Hepatocyte (in vitro differentiated cells): ENCODE data around the gene SLC15A5.

Experiments
- EZH2 ChIP-seq: fragments of 200-600 bp; sonication (generic); IDR thresholded peaks from 2 replicates; pipeline ENCODE4 v1.6.1; 2016; ENCODE audit warnings: antibody characterized with exemption, mild to moderate bottlenecking, borderline replicate concordance
- EZH2phosphoT487 ChIP-seq: fragments of 200-600 bp; sonication (generic); IDR thresholded peaks from one replicate; pipeline ENCODE4 v1.6.1; 2018; ENCODE audit warnings: antibody characterized with exemption, mild to moderate bottlenecking, low read depth, moderate library complexity; ENCODE audit not compliant: unreplicated experiment, severe bottlenecking
- TF ChIP-seq, protein P1 (sequence below): fragments of 200-600 bp; sonication (generic); IDR thresholded peaks from 2 replicates; pipeline ENCODE4 v1.5.1; 2016; ENCODE audit warnings: antibody characterized with exemption, mild to moderate bottlenecking; ENCODE audit not compliant: poor library complexity

DNA sequence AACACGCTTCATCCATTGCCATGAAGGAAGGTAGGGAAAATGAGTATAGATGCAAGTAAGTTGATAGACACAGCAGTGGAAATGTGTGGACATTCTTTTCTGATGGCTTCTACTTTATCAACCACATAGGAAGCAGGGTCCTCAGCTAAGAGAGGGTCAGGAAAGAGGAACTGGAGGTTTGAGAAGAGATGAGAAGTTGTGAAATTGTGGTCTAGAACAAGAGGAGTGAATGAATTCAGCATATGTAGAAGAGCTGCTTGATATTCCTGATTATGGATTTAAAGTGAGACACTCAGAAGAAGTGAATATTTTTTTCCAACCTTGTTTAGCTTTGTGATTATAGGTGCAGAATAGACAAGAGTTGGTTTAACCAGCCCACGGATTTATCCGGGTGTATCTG, 128.5 kb downstream of the SLC15A5 start:
- TF ChIP-seq, protein P1, sequence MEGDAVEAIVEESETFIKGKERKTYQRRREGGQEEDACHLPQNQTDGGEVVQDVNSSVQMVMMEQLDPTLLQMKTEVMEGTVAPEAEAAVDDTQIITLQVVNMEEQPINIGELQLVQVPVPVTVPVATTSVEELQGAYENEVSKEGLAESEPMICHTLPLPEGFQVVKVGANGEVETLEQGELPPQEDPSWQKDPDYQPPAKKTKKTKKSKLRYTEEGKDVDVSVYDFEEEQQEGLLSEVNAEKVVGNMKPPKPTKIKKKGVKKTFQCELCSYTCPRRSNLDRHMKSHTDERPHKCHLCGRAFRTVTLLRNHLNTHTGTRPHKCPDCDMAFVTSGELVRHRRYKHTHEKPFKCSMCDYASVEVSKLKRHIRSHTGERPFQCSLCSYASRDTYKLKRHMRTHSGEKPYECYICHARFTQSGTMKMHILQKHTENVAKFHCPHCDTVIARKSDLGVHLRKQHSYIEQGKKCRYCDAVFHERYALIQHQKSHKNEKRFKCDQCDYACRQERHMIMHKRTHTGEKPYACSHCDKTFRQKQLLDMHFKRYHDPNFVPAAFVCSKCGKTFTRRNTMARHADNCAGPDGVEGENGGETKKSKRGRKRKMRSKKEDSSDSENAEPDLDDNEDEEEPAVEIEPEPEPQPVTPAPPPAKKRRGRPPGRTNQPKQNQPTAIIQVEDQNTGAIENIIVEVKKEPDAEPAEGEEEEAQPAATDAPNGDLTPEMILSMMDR = no peak
- TF ChIP-seq EZH2phosphoT487 (no peak), EZH2 (no peak)
